GM10266 (cell line): ENCODE data around the gene ATP8A2.
"Not testable (repeated sequence)": the region's sequence is repeated elsewhere in the genome, so short reads cannot be mapped to it uniquely, and the experiment has no call there.

Source experiments
- DNase-seq: peaks from one replicate; pipeline ENCODE4 v3.0.0; 2012; ENCODE audit errors: extremely low spot score
- CTCF ChIP-seq: IDR thresholded peaks from 2 replicates; pipeline ENCODE4 v1.5.1; 2012; ENCODE audit warnings: mild to moderate bottlenecking, low read depth; ENCODE audit not compliant: control insufficient read depth, insufficient read depth; ENCODE audit errors: missing control alignments

The ATP8A2 gene

GRCh38 chr13:25766576-25766975 lies 394.8 kb downstream of the ATP8A2 start:
- no peak for DNase-seq
- no peak for TF ChIP-seq CTCF

GRCh38 chr13:25766991-25767390 lies 395.2 kb downstream of the ATP8A2 start:
- DNase-seq: no peak
- TF ChIP-seq CTCF: no peak

GRCh38 chr13:25768376-25768775 lies 396.6 kb downstream of the ATP8A2 start:
- no peak for DNase-seq
- no peak for TF ChIP-seq CTCF

GRCh38 chr13:25768838-25769237 lies 397.1 kb downstream of the ATP8A2 start:
- no peak for TF ChIP-seq CTCF

GRCh38 chr13:25770601-25771000 lies 398.8 kb downstream of the ATP8A2 start:
- TF ChIP-seq CTCF: no peak
- no peak for DNase-seq

More at GRCh38 chr13:25768838-25769237, 397.1 kb downstream of the ATP8A2 start:
- DNase-seq: no peak

GRCh38 chr13:25771202-25771601 lies 399.4 kb downstream of the ATP8A2 start:
- no peak for TF ChIP-seq CTCF
- DNase-seq: no peak

GRCh38 chr13:25771641-25772478 lies 400.1 kb downstream of the ATP8A2 start:
- DNase-seq: no peak

GRCh38 chr13:25772534-25772933 lies 400.8 kb downstream of the ATP8A2 start:
- not testable (repeated sequence) for DNase-seq

More at GRCh38 chr13:25771641-25772478, 400.1 kb downstream of the ATP8A2 start:
- TF ChIP-seq CTCF: no peak

GRCh38 chr13:25774056-25774455 lies 402.3 kb downstream of the ATP8A2 start:
- not testable (repeated sequence) for DNase-seq
